HUES48 (cell line): ENCODE results near the gene NYNRIN.

ENCODE experiments used
- H3K27ac ChIP-seq: one replicate; pipeline ENCODE4 v1.7.0; 2013; ENCODE audit warnings: low read depth, low read length, inconsistent platforms
- H3K27me3 ChIP-seq: 2 replicates; pipeline ENCODE4 v1.6.1; 2013; ENCODE audit warnings: mild to moderate bottlenecking, low read length; ENCODE audit not compliant: control insufficient read depth, insufficient read depth
- H3K36me3 ChIP-seq: 2 replicates; pipeline ENCODE4 v1.6.1; 2013; ENCODE audit warnings: low read length; ENCODE audit not compliant: control insufficient read depth, insufficient read depth
- H3K4me1 ChIP-seq: 2 replicates; pipeline ENCODE4 v1.6.1; 2013; ENCODE audit warnings: mild to moderate bottlenecking, low read length; ENCODE audit not compliant: control insufficient read depth, insufficient read depth
- H3K4me3 ChIP-seq: 2 replicates; pipeline ENCODE4 v1.5.1; 2013; ENCODE audit warnings: mild to moderate bottlenecking, low read depth, low read length
- H3K9ac ChIP-seq: 2 replicates; pipeline ENCODE4 v1.6.1; 2013; ENCODE audit warnings: mild to moderate bottlenecking, low read depth, low read length, moderate library complexity
- H3K9me3 ChIP-seq: 2 replicates; pipeline ENCODE4 v1.6.1; 2013; ENCODE audit warnings: low read length; ENCODE audit not compliant: control insufficient read depth, insufficient read depth

The NYNRIN gene

DNA sequence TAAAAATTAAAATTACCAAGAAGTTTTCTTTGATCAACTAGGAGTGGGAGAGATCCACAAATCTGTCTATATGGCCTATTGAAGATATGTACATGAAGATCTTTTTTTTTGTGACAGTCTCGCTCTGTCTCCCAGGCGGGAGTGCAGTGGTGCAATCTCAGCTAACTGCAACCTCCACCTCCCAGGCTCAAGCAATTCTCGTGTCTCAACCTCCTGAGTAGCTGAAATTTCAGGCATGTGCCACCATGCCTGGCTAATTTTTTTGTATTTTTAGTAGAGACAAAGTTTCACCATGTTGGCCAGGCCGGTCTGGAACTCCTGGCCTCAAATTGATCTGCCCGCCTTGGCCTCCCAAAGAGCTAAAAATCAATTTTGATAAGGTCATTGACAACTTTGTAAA lies 35.4 kb upstream of the NYNRIN start:
- Histone ChIP-seq H3K9me3 (no peaks in the 10 kb centered on the region), H3K27me3 (peaks cover 16% of the 10 kb centered on the region), H3K4me3 (no peak overlapping the region), H3K27ac (no peak overlapping the region), H3K9ac (no peak overlapping the region), H3K4me1 (no peaks in the 10 kb centered on the region), H3K36me3 (no peaks in the 10 kb centered on the region)

DNA sequence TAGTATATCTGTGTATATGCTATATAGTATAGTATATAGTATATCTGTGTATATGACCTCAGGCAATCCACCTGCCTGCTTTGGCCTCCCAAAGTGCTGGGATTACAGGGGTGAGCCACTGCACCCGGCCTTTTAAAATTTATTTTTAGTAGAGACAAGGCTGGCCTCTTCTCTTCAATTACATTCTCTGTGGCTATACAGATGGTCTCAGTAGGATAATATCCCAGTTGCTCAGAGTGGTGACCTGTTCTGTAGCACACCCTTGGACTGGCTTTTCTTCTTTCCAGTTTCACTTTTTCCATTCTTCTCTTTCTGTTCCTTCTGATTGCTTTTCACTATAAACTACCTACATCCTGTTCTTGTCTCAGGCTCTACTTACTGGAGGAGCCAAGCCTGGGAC lies 34.0 kb upstream of the NYNRIN start:
- H3K9me3 ChIP-seq, result no peaks in the 10 kb centered on the region
- peaks cover 16% of the 10 kb centered on the region for H3K27me3 ChIP-seq
- no peaks in the 10 kb centered on the region for H3K4me1 ChIP-seq
- H3K27ac ChIP-seq, result no peak overlapping the region
- no peak overlapping the region for H3K4me3 ChIP-seq
- H3K9ac ChIP-seq, result no peak overlapping the region
- H3K36me3 ChIP-seq, result no peaks in the 10 kb centered on the region

DNA sequence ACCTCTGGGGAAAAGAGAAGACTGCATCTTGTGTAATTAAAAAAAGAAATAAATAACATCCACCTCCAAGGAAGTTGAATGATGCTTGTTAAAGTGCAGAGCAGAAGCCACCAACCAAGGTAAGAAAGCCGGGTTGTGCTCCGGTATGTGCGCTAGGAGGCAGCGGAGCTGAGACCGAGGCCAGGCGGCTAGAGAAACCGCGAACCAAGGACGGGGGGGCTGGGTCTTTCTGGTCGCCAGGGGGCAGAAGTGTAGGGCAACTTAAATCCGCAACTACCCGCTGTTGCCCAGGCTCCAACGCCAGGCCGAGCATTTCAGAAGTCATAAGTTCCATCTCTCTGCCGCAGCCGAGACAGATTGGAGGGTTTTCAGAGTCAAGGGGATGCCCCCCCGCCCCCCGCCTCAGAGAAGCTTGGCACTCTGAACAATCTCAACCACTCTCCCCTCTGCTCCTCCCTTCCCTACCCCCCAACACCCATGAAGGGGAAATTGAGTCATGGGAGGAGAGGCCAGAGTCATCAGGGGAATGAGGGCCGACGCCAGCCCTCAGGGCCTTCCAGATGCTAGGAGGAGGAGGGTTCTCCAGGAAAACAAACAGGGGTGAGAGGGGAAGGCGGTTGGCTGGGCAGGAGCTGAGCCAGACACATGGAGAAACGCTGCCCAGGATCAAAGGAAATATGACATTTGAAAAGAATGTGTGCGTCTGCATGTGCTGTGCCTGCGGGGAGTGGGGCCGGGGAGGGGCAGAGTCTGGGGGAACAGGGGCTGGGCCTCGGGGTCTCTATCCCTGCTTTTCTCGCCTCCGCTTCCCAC lies 33.0 kb upstream of the NYNRIN start:
- Histone ChIP-seq H3K9me3 (no peaks in the 10 kb centered on the region), H3K36me3 (no peaks in the 10 kb centered on the region), H3K9ac (no peak overlapping the region), H3K4me3 (peak overlapping the region; percentile 74), H3K4me1 (no peaks in the 10 kb centered on the region), H3K27ac (peak overlapping the region; percentile 73), H3K27me3 (peaks cover 16% of the 10 kb centered on the region)

DNA sequence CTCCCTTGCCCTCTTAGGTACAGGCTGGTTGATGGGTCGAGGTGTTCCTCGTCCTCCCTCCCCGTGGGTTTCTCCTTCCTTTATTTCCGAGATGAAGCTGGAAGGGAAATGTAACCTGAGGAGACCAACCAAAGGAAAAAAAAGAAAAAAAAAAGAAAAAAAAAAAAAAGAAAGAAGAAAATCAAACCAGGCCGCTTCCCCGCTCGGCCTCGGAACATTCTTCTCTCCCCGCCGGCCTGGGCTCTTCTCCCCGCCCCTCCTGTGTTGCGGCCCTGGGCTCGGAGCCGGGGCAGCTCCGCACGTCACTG lies 32.4 kb upstream of the NYNRIN start:
- H3K4me1 ChIP-seq, result no peaks in the 10 kb centered on the region
- peak overlapping the region; percentile 73 for H3K27ac ChIP-seq
- no peak overlapping the region for H3K9ac ChIP-seq
- no peaks in the 10 kb centered on the region for H3K36me3 ChIP-seq
- H3K9me3 ChIP-seq, result no peaks in the 10 kb centered on the region
- H3K4me3 ChIP-seq, result peak overlapping the region; percentile 74
- H3K27me3 ChIP-seq, result peaks cover 14% of the 10 kb centered on the region

DNA sequence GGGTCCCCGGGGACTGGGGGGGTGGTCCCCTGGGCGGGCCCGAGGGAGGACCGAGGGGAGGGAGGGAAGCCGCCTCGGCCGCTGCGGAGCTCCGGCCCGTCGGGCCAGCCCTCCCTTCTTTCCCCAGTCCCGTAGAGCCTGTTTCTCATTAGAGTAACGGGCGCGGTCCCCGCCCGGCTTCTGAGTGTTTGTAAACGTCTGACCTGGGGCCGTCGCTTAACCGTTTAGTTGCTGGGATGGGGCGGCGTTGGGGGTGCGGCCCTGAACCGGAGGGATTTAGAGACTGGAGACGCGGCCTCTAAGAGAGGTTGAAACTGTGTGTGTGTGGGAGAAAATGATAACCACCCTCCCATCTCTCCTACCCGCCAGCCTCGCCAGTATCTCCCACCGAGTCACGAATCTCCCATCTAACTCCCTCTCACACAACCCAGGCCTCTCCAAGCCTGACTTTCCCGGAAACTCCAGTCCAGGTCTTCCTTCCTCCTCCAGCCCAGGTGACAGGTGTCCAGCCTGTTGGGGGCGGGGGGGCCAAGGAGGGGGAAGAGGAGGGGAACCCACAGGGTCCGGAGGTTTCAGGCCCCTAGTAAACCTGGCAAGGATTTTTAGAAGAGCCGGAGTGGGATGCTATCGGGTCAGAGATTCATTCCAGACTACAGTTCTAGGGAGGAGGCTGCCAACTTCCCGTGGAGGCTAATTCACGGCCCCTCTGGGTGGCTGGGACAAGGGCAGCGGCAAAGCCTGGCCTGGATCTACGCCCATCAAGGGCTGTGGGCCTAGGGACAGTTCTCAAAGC lies 31.9 kb upstream of the NYNRIN start:
- H3K4me3 ChIP-seq, result peak overlapping the region; percentile 74
- peak overlapping the region; percentile 73 for H3K27ac ChIP-seq
- H3K9ac ChIP-seq, result peak overlapping the region; percentile 48
- no peaks in the 10 kb centered on the region for H3K36me3 ChIP-seq
- no peaks in the 10 kb centered on the region for H3K4me1 ChIP-seq
- no peaks in the 10 kb centered on the region for H3K9me3 ChIP-seq
- peaks cover 9% of the 10 kb centered on the region for H3K27me3 ChIP-seq

DNA sequence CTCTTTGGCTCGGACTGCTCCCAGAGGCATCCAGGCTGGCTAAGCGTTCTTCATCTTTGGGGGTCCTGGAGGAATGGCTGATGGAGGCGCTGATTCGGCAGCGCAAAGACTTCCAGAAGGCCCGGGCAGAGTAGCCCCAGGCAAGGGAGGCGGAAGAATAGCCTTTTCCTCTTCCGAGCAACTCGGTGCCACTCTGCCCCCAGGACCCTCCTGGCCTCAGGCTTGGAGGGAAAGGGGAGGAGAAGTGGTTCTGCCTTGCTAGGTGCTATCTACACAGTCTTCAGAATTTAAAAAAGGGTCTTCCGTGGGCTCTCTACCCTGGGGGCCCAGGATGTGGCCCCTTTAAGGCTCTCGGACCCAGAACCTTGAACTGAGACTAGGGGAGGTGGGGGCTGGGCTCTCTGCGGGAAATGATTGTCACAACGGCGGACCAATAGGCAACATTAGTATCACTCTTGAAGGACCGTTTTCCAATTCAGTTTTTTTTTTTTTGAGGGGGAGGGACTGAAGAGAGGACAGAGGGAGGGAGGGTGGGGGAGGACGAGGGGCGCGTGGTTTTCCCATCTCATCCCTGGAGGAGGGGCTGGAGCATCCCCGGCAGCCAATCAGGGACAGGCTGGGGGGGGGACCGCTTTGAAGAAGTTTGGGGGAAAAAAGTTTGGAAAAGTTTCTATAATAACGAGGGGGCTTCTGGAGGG lies 31.1 kb upstream of the NYNRIN start, which contains the start of gene NFATC4:
Gene NFATC4, plus strand, starts transcription at position 671 of the 698 bp plus-strand sequence. CDS start 157 bp downstream, outside the sequence.
- Histone ChIP-seq H3K4me3 (peak within 1 kb of the TSS; percentile 83), H3K27me3 (0 out of 2 replicates have a peak, but pooled peaks cover 4% of the 10 kb centered on the region), H3K9ac (peak within 1 kb of the TSS; percentile 48), H3K36me3 (no peaks in the 10 kb centered on the region; the same call in 1 of the 2 replicates), H3K27ac (peak within 1 kb of the TSS; percentile 84), H3K9me3 (no peaks in the 10 kb centered on the region), H3K4me1 (no peaks in the 10 kb centered on the region)

DNA sequence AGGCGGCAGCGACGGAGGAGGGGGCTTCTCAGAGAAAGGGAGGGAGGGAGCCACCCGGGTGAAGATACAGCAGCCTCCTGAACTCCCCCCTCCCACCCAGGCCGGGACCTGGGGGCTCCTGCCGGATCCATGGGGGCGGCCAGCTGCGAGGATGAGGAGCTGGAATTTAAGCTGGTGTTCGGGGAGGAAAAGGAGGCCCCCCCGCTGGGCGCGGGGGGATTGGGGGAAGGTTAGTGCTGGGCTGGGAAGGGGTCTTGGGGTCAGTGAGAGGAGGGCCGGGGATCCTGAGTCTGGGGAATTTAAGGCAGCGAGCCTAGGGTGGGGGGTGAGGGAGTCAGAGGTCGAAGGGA lies 30.6 kb upstream of the NYNRIN start:
- Histone ChIP-seq H3K27ac (peak overlapping the region; percentile 84), H3K4me3 (peak overlapping the region; percentile 83), H3K9ac (peak overlapping the region; percentile 7; the same call in 1 of the 2 replicates)

DNA sequence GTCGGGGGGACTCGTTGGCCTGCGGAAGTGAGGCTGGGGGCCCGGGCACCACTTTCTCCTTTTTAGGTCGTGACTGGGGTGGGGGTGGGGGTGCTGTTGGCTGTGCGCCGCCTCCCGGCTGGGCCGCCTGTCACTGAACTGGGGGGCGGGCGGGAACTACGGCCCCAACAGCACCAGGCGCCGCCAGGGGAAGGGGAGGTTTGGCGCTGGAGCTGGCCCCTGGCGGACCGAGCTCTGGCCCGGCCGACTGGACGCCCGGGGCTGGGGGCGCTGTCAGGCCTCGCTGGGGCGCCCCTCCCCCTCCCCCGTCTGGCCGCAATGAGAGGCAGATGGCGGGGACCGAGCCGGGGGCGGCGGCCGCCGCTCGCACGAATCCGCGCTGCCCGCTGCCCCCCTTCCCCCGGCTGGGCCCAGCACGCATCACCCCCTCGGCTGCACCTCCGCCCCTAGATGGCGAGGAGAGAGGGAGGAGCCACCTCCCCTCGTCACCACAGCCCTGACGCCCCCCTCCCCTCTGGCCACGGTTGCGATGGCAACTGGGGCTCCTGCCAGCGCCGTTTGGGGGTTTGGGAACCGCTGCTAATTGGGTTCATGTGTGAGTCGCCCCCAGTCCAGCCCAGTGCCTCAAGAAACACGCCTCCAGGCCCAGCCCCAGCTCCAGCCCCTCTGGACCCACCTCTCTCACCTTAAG lies 30.1 kb upstream of the NYNRIN start:
- Histone ChIP-seq H3K27me3 (0 out of 2 replicates have a peak, but pooled peaks cover 4% of the 10 kb centered on the region), H3K9me3 (no peaks in the 10 kb centered on the region), H3K4me1 (no peaks in the 10 kb centered on the region), H3K4me3 (peak overlapping the region; percentile 83), H3K27ac (peak overlapping the region; percentile 84), H3K36me3 (peaks cover 9% of the 10 kb centered on the region; the same call in 1 of the 2 replicates), H3K9ac (0 out of 2 replicates have a peak overlapping the region, but pooled peaks have one; percentile 7)

More for the DNA sequence above, 30.6 kb upstream of the NYNRIN start:
- Histone ChIP-seq H3K4me1 (no peaks in the 10 kb centered on the region), H3K9me3 (no peaks in the 10 kb centered on the region), H3K27me3 (0 out of 2 replicates have a peak, but pooled peaks cover 4% of the 10 kb centered on the region), H3K36me3 (peaks cover 4% of the 10 kb centered on the region; the same call in 1 of the 2 replicates)

DNA sequence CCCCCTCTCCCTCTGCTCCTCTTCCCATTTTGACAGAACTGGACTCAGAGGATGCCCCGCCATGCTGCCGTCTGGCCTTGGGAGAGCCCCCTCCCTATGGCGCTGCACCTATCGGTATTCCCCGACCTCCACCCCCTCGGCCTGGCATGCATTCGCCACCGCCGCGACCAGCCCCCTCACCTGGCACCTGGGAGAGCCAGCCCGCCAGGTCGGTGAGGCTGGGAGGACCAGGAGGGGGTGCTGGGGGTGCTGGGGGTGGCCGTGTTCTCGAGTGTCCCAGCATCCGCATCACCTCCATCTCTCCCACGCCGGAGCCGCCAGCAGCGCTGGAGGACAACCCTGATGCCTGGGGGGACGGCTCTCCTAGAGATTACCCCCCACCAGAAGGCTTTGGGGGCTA lies 29.3 kb upstream of the NYNRIN start:
- no peak overlapping the region for H3K27ac ChIP-seq
- H3K4me3 ChIP-seq, result peak overlapping the region; percentile 83; the same call in 1 of the 2 replicates
- H3K36me3 ChIP-seq, result peaks cover 9% of the 10 kb centered on the region; the same call in 1 of the 2 replicates
- H3K4me1 ChIP-seq, result no peaks in the 10 kb centered on the region
- no peaks in the 10 kb centered on the region for H3K9me3 ChIP-seq
- H3K9ac ChIP-seq, result no peak overlapping the region
- H3K27me3 ChIP-seq, result 0 out of 2 replicates have a peak, but pooled peaks cover 4% of the 10 kb centered on the region
